GM10847 (cell line): ENCODE results near the gene CENPX.

ENCODE experiments used
- POLR2A ChIP-seq: IDR thresholded peaks from 2 replicates; pipeline ENCODE4 v1.6.1; 2011; ENCODE audit not compliant: insufficient read length; ENCODE audit errors: extremely low read depth

The CENPX gene

GRCh38 chr17:82022310-82022980 lies at the start of gene CENPX:
CENPX (minus strand) TSS chr17:82022878; CDS start chr17:82022861, 17 bp downstream.
- peak; percentile 67 for TF ChIP-seq POLR2A

GRCh38 chr17:82070611-82071010 lies 47.9 kb upstream of the CENPX start:
- no peak for TF ChIP-seq POLR2A

GRCh38 chr17:82065638-82066303 lies 43.1 kb upstream of the CENPX start, which contains the start of gene DUS1L:
DUS1L (minus strand) TSS chr17:82065804; CDS start chr17:82065059, 745 bp downstream.
- peak; percentile 75 for TF ChIP-seq POLR2A

GRCh38 chr17:82065193-82065637 lies 42.5 kb upstream of the CENPX start:
- no peak for TF ChIP-seq POLR2A

GRCh38 chr17:82064433-82065192 lies 41.9 kb upstream of the CENPX start:
- TF ChIP-seq POLR2A: no peak

- TF ChIP-seq POLR2A: no peak
Measured at GRCh38 chr17:82063424-82064415, 41.0 kb upstream of the CENPX start.

- no peak for TF ChIP-seq POLR2A
Measured at GRCh38 chr17:82062984-82063368, 40.3 kb upstream of the CENPX start.

- no peak for TF ChIP-seq POLR2A
Measured at GRCh38 chr17:82062076-82062983, 39.7 kb upstream of the CENPX start.

GRCh38 chr17:82061047-82061925 lies 38.6 kb upstream of the CENPX start:
- TF ChIP-seq POLR2A: no peak

- no peak for TF ChIP-seq POLR2A
Measured at GRCh38 chr17:82060614-82061013, 37.9 kb upstream of the CENPX start.

GRCh38 chr17:82060001-82060380 lies 37.3 kb upstream of the CENPX start:
- TF ChIP-seq POLR2A: no peak

- TF ChIP-seq POLR2A: no peak
Measured at GRCh38 chr17:82059272-82060000, 36.8 kb upstream of the CENPX start.
